ENCODE results near the gene VEPH1.

GRCh38 chr3:157336252-157337009 is 166.8 kb downstream of the VEPH1 start:
- TF ChIP-seq CTCF (IDR thresholded peaks at IDR 0.05; ENCODE audit: insufficient read depth, low read length, poor library complexity, severe bottlenecking): no peak
- no peak for TF ChIP-seq EZH2phosphoT487 (conservative IDR thresholded peaks at IDR 0.05; ENCODE audit: low read length)

Measured in SU-DHL-6 (cell line).